ENCODE results near the gene CRHR1. TPM values are rescaled to one million over a fixed set of nuclear protein-coding genes. Genes with fewer than 3 reads are reported as not detected.
"Not testable (repeated sequence)": the region's sequence is repeated elsewhere in the genome, so short reads cannot be mapped to it uniquely, and the experiment has no call there.

CRHR1 gene
- total RNA-seq, 2 experiments from 2014 or later, result not detected

GRCh38 chr17:45852535-45853297 is 68.6 kb downstream of the CRHR1 start:
- no peak overlapping the region for H3K27ac Mint-ChIP-seq
- CTCF ChIA-PET, result interaction anchor here (0.5 to 2.3 kb wide), 24 partner anchors 9 to 218 kb away, joined by 3 to 19 read pairs (median 4); partner anchors contain the start of gene MAPT

GRCh38 chr17:45854209-45854608 is 70.1 kb downstream of the CRHR1 start:
- H3K4me1 Mint-ChIP-seq (ENCODE audit: low read depth), result no peaks in the 10 kb centered on the region
- POLR2A ChIA-PET, result no interaction called here
- intact Hi-C loops (cut with micrococcal nuclease), result no loop called here
- DNase-seq, result no peak
- H3K9me3 Mint-ChIP-seq, result no peaks in the 10 kb centered on the region
- H3K36me3 Mint-ChIP-seq, result no peaks in the 10 kb centered on the region
- CTCF ChIA-PET, result no interaction called here
- H3K27ac Mint-ChIP-seq, result no peak overlapping the region
- peaks cover 22% of the 10 kb centered on the region for H3K27me3 Mint-ChIP-seq
- H3K4me3 Mint-ChIP-seq, result no peak overlapping the region

More at GRCh38 chr17:45852535-45853297, 68.6 kb downstream of the CRHR1 start:
- Mint-ChIP-seq H3K9me3 (no peaks in the 10 kb centered on the region), H3K4me1 (ENCODE audit: low read depth) (no peaks in the 10 kb centered on the region), H3K36me3 (no peaks in the 10 kb centered on the region), H3K4me3 (no peak overlapping the region), H3K27me3 (peaks cover 18% of the 10 kb centered on the region)
- intact Hi-C loops (cut with micrococcal nuclease), result no loop called here
- POLR2A ChIA-PET, result no interaction called here
- DNase-seq, result peak; percentile 65

GRCh38 chr17:45855691-45856336 is 71.7 kb downstream of the CRHR1 start:
- H3K27me3 Mint-ChIP-seq, result peaks cover 24% of the 10 kb centered on the region
- ChIA-PET POLR2A (no interaction called here), CTCF (interaction anchor here (0.7 to 1.1 kb wide), 2 partner anchors 189 to 216 kb away, joined by 3 to 4 read pairs; no protein-coding TSS in a partner anchor)
- intact Hi-C loops (cut with micrococcal nuclease), result no loop called here
- DNase-seq, result no peak
- H3K9me3 Mint-ChIP-seq, result no peaks in the 10 kb centered on the region
- H3K4me1 Mint-ChIP-seq (ENCODE audit: low read depth), result no peaks in the 10 kb centered on the region
- H3K27ac Mint-ChIP-seq, result no peak overlapping the region
- H3K36me3 Mint-ChIP-seq, result no peaks in the 10 kb centered on the region
- no peak overlapping the region for H3K4me3 Mint-ChIP-seq

GRCh38 chr17:45857977-45858708 is 74.0 kb downstream of the CRHR1 start:
- no peak overlapping the region for H3K27ac Mint-ChIP-seq
- intact Hi-C loops (cut with micrococcal nuclease), result no loop called here
- no peak for DNase-seq
- H3K9me3 Mint-ChIP-seq, result no peaks in the 10 kb centered on the region
- ChIA-PET POLR2A (no interaction called here), CTCF (interaction anchor here (0.6 kb wide), 1 partner anchor 89 kb away, joined by 4 read pairs; no protein-coding TSS in a partner anchor)
- peaks cover 30% of the 10 kb centered on the region for H3K27me3 Mint-ChIP-seq
- no peak overlapping the region for H3K4me3 Mint-ChIP-seq
- H3K36me3 Mint-ChIP-seq, result no peaks in the 10 kb centered on the region
- H3K4me1 Mint-ChIP-seq (ENCODE audit: low read depth), result no peaks in the 10 kb centered on the region

- intact Hi-C loops (cut with micrococcal nuclease), result no loop called here
- Mint-ChIP-seq H3K36me3 (no peaks in the 10 kb centered on the region), H3K4me3 (no peak overlapping the region), H3K9me3 (no peaks in the 10 kb centered on the region), H3K4me1 (ENCODE audit: low read depth) (peaks cover 4% of the 10 kb centered on the region), H3K27me3 (peaks cover 41% of the 10 kb centered on the region), H3K27ac (no peak overlapping the region)
- ChIA-PET CTCF (interaction anchor here (0.7 to 2.2 kb wide), 3 partner anchors 9 to 1244 kb away, joined by 3 to 8 read pairs (median 5); no protein-coding TSS in a partner anchor), POLR2A (no interaction called here)
- no peak for DNase-seq
Measured at GRCh38 chr17:45861165-45861564, 77.0 kb downstream of the CRHR1 start.

GRCh38 chr17:45862127-45862526 is 78.0 kb downstream of the CRHR1 start:
- H3K4me1 Mint-ChIP-seq (ENCODE audit: low read depth); H3K4me3 Mint-ChIP-seq; intact Hi-C loops (cut with micrococcal nuclease); DNase-seq; H3K9me3 Mint-ChIP-seq; H3K27ac Mint-ChIP-seq; POLR2A ChIA-PET; H3K36me3 Mint-ChIP-seq: not testable (repeated sequence)
- peaks cover 39% of the 10 kb centered on the region for H3K27me3 Mint-ChIP-seq
- CTCF ChIA-PET, result interaction anchor here (2.2 kb wide), 1 partner anchor 10 kb away, joined by 8 read pairs; no protein-coding TSS in a partner anchor

- Mint-ChIP-seq H3K4me3 (no peak overlapping the region), H3K27ac (no peak overlapping the region), H3K27me3 (peaks cover 32% of the 10 kb centered on the region), H3K9me3 (no peaks in the 10 kb centered on the region), H3K4me1 (ENCODE audit: low read depth) (peaks cover 7% of the 10 kb centered on the region), H3K36me3 (no peaks in the 10 kb centered on the region)
- ChIA-PET POLR2A (no interaction called here), CTCF (interaction anchor here (1.4 to 1.5 kb wide), 2 partner anchors 12 to 31 kb away, joined by 5 read pairs; partner anchors contain the start of gene MAPT)
- DNase-seq, result no peak
- intact Hi-C loops (cut with micrococcal nuclease), result no loop called here
Measured at GRCh38 chr17:45863857-45864654, 79.9 kb downstream of the CRHR1 start.

- H3K9me3 Mint-ChIP-seq, result no peaks in the 10 kb centered on the region
- H3K36me3 Mint-ChIP-seq, result no peaks in the 10 kb centered on the region
- no peak overlapping the region for H3K27ac Mint-ChIP-seq
- peaks cover 7% of the 10 kb centered on the region for H3K4me1 Mint-ChIP-seq (ENCODE audit: low read depth)
- DNase-seq, result no peak
- intact Hi-C loops (cut with micrococcal nuclease), result no loop called here
- H3K27me3 Mint-ChIP-seq, result peaks cover 21% of the 10 kb centered on the region
- POLR2A ChIA-PET, result no interaction called here
- CTCF ChIA-PET, result interaction anchor here (1.3 to 1.5 kb wide), 2 partner anchors 15 to 82 kb away, joined by 3 to 4 read pairs; no protein-coding TSS in a partner anchor
- H3K4me3 Mint-ChIP-seq, result no peak overlapping the region
Measured at GRCh38 chr17:45867171-45867570, 83.1 kb downstream of the CRHR1 start.

GRCh38 chr17:45867702-45868101 is 83.6 kb downstream of the CRHR1 start:
- DNase-seq, result no peak
- Mint-ChIP-seq H3K4me3 (no peak overlapping the region), H3K27me3 (peaks cover 21% of the 10 kb centered on the region), H3K36me3 (no peaks in the 10 kb centered on the region), H3K27ac (no peak overlapping the region), H3K9me3 (no peaks in the 10 kb centered on the region), H3K4me1 (ENCODE audit: low read depth) (peaks cover 7% of the 10 kb centered on the region)
- intact Hi-C loops (cut with micrococcal nuclease), result no loop called here
- POLR2A ChIA-PET, result no interaction called here
- CTCF ChIA-PET, result interaction anchor here (1.3 to 1.5 kb wide), 2 partner anchors 16 to 81 kb away, joined by 3 to 4 read pairs; no protein-coding TSS in a partner anchor

- H3K4me3 Mint-ChIP-seq, result no peak overlapping the region
- no peaks in the 10 kb centered on the region for H3K9me3 Mint-ChIP-seq
- no peaks in the 10 kb centered on the region for H3K36me3 Mint-ChIP-seq
- no peak for DNase-seq
- no peak overlapping the region for H3K27ac Mint-ChIP-seq
- intact Hi-C loops (cut with micrococcal nuclease), result no loop called here
- H3K27me3 Mint-ChIP-seq, result peaks cover 17% of the 10 kb centered on the region
- ChIA-PET CTCF (interaction anchor here (1.5 kb wide), 1 partner anchor 16 kb away, joined by 3 read pairs; no protein-coding TSS in a partner anchor), POLR2A (no interaction called here)
- H3K4me1 Mint-ChIP-seq (ENCODE audit: low read depth), result peaks cover 10% of the 10 kb centered on the region
Measured at GRCh38 chr17:45868276-45868675, 84.2 kb downstream of the CRHR1 start.

- intact Hi-C loops (cut with micrococcal nuclease), result no loop called here
- H3K9me3 Mint-ChIP-seq, result no peaks in the 10 kb centered on the region
- ChIA-PET CTCF (interaction anchor here (1.4 kb wide), 1 partner anchor 79 kb away, joined by 3 read pairs; no protein-coding TSS in a partner anchor), POLR2A (no interaction called here)
- peaks cover 9% of the 10 kb centered on the region for H3K27me3 Mint-ChIP-seq
- H3K27ac Mint-ChIP-seq, result no peak overlapping the region
- no peaks in the 10 kb centered on the region for H3K36me3 Mint-ChIP-seq
- peaks cover 15% of the 10 kb centered on the region for H3K4me1 Mint-ChIP-seq (ENCODE audit: low read depth)
- peak; percentile 37 for DNase-seq
- no peak overlapping the region for H3K4me3 Mint-ChIP-seq
Measured at GRCh38 chr17:45869676-45870341, 85.7 kb downstream of the CRHR1 start.
